ENCODE measurements around the gene SH2B2.

GRCh38 chr7:102306916-102307677 is 20.4 kb downstream of the SH2B2 start:
- TF ChIP-seq CTCF (IDR thresholded peaks at IDR 0.05) (no peak), POLR2A (IDR thresholded peaks at IDR 0.05) (no peak)

Data from suprapubic skin (tissue), 3 donors.